Measurements from ENCODE around the gene POLR3E. TPM values are rescaled to one million over a fixed set of nuclear protein-coding genes. Genes with fewer than 3 reads are reported as not detected.

POLR3E gene
- total RNA-seq, 1 experiment from 2014 or later, result 70.9 TPM

DNA sequence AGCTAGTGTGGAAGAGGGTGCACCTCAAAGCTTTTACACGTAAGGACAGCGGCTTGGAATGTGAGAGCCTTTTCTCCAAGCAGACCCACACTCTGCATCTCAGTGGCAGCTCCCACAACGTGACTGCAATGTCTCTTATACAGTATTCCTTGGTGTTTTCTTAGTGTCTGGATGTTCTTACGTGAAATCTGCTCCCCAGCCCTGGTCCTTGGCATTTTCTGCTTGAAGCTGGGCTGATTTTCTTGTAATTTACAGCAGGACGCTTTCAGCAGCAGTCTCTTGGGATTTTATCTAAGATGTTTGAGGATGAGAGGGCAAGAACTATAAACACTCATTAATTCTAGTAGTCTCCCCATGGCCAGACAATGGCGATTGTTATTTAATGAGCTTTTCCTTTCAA is 12.1 kb upstream of the POLR3E start:
- Histone ChIP-seq H3K36me3 (ENCODE audit: low read depth) (no peaks in the 10 kb centered on the region; the same call in 1 of the 2 replicates), H3K27me3 (ENCODE audit: insufficient read depth, low read depth) (no peaks in the 10 kb centered on the region), H3K9me3 (ENCODE audit: insufficient read depth, low read depth) (no peaks in the 10 kb centered on the region), H4K20me1 (ENCODE audit: insufficient read depth) (no peaks in the 10 kb centered on the region), H3K27ac (no peak overlapping the region), H2AFZ (no peak overlapping the region), H3K9me2 (ENCODE audit: insufficient read depth) (no peaks in the 10 kb centered on the region), H3K79me2 (ENCODE audit: low read depth) (no peaks in the 10 kb centered on the region), H3K4me3 (no peak overlapping the region), H3K4me1 (replicated peaks; ENCODE audit: insufficient read depth) (no peaks in the 10 kb centered on the region), H3F3A (ENCODE audit: insufficient read depth, low read depth) (peaks cover 19% of the 10 kb centered on the region; the same call in 1 of the 2 replicates), H3K4me2 (no peak overlapping the region)
- POLR2A ChIA-PET (ENCODE audit: unreplicated experiment), result no interaction called here
- CTCF ChIA-PET, result no interaction called here
- TF ChIP-seq, protein P1, sequence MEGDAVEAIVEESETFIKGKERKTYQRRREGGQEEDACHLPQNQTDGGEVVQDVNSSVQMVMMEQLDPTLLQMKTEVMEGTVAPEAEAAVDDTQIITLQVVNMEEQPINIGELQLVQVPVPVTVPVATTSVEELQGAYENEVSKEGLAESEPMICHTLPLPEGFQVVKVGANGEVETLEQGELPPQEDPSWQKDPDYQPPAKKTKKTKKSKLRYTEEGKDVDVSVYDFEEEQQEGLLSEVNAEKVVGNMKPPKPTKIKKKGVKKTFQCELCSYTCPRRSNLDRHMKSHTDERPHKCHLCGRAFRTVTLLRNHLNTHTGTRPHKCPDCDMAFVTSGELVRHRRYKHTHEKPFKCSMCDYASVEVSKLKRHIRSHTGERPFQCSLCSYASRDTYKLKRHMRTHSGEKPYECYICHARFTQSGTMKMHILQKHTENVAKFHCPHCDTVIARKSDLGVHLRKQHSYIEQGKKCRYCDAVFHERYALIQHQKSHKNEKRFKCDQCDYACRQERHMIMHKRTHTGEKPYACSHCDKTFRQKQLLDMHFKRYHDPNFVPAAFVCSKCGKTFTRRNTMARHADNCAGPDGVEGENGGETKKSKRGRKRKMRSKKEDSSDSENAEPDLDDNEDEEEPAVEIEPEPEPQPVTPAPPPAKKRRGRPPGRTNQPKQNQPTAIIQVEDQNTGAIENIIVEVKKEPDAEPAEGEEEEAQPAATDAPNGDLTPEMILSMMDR (conservative IDR thresholded peaks at IDR 0.05), result no peak
- TF ChIP-seq EZH2 (IDR thresholded peaks at IDR 0.05; ENCODE audit: low read depth), result no peak
- BruUV-seq (replicated peaks), result no TSS peak
- DNase-seq, result no peak
- intact Hi-C loops (cut with micrococcal nuclease; ENCODE audit: unreplicated experiment), result loop anchor here (5.0 kb wide), 1 partner anchor 43 kb away; no protein-coding TSS in a partner anchor

DNA sequence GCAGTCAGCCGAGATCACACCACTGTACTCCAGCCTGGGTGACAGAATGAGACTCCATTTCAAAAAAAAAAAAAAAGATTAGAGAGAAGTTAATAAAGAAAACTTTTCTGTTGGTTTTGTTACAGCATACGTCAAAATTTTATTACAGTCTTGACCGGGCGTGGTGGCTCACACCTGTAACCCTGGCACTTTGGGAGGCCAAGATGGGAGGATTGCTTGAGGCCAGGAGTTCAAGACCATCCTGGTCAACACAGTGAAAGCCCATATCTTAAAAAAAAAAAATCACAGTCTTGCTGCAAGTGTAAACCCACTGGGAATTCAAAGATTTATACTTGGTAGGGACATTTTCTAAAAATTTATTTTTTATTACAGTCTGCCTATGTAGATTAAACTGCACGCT is 6.2 kb upstream of the POLR3E start:
- no TSS peak for BruUV-seq (replicated peaks)
- Histone ChIP-seq H3F3A (ENCODE audit: insufficient read depth, low read depth) (peaks cover 14% of the 10 kb centered on the region; the same call in 1 of the 2 replicates), H3K9me3 (ENCODE audit: insufficient read depth, low read depth) (no peaks in the 10 kb centered on the region), H3K4me2 (no peak overlapping the region), H3K36me3 (ENCODE audit: low read depth) (no peaks in the 10 kb centered on the region), H3K27me3 (ENCODE audit: insufficient read depth, low read depth) (no peaks in the 10 kb centered on the region), H2AFZ (no peak overlapping the region), H3K9me2 (ENCODE audit: insufficient read depth) (no peaks in the 10 kb centered on the region), H3K27ac (no peak overlapping the region), H3K4me1 (replicated peaks; ENCODE audit: insufficient read depth) (peaks cover 10% of the 10 kb centered on the region), H4K20me1 (ENCODE audit: insufficient read depth) (no peaks in the 10 kb centered on the region), H3K79me2 (ENCODE audit: low read depth) (no peaks in the 10 kb centered on the region), H3K4me3 (no peak overlapping the region)
- intact Hi-C loops (cut with micrococcal nuclease; ENCODE audit: unreplicated experiment), result no loop called here
- ChIA-PET POLR2A (ENCODE audit: unreplicated experiment) (no interaction called here), CTCF (no interaction called here)
- DNase-seq, result no peak
- TF ChIP-seq, protein P1 (conservative IDR thresholded peaks at IDR 0.05), result no peak
- TF ChIP-seq EZH2 (IDR thresholded peaks at IDR 0.05; ENCODE audit: low read depth), result no peak

- H3K9me2 ChIP-seq (ENCODE audit: insufficient read depth), result no peaks in the 10 kb centered on the region
- no peak overlapping the region for H3K4me2 ChIP-seq
- H3K79me2 ChIP-seq (ENCODE audit: low read depth), result no peaks in the 10 kb centered on the region
- no peak overlapping the region for H2AFZ ChIP-seq
- ChIA-PET CTCF (no interaction called here), POLR2A (ENCODE audit: unreplicated experiment) (interaction anchor here (0.6 kb wide), 1 partner anchor 138 kb away, joined by 4 read pairs; no protein-coding TSS in a partner anchor)
- no peak overlapping the region for H3K4me3 ChIP-seq
- H3K9me3 ChIP-seq (ENCODE audit: insufficient read depth, low read depth), result no peaks in the 10 kb centered on the region
- no peaks in the 10 kb centered on the region for H3K36me3 ChIP-seq (ENCODE audit: low read depth)
- BruUV-seq (replicated peaks), result no TSS peak
- intact Hi-C loops (cut with micrococcal nuclease; ENCODE audit: unreplicated experiment), result no loop called here
- H3F3A ChIP-seq (ENCODE audit: insufficient read depth, low read depth), result peaks cover 19% of the 10 kb centered on the region; the same call in 1 of the 2 replicates
- H3K27ac ChIP-seq, result peak overlapping the region; percentile 32; the same call in 1 of the 2 replicates
- H3K27me3 ChIP-seq (ENCODE audit: insufficient read depth, low read depth), result no peaks in the 10 kb centered on the region
- TF ChIP-seq, protein P1 (conservative IDR thresholded peaks at IDR 0.05), result no peak
- TF ChIP-seq EZH2 (IDR thresholded peaks at IDR 0.05; ENCODE audit: low read depth), result no peak
- no peaks in the 10 kb centered on the region for H4K20me1 ChIP-seq (ENCODE audit: insufficient read depth)
- H3K4me1 ChIP-seq (replicated peaks; ENCODE audit: insufficient read depth), result peaks cover 10% of the 10 kb centered on the region
- DNase-seq, result no peak
Measured at GRCh38 chr16:22291860-22292318, 5.3 kb upstream of the POLR3E start.
